Sigmoid colon (tissue), 7 donors: ENCODE measurements around the gene STRBP. TPM values are rescaled to one million over a fixed set of nuclear protein-coding genes. Genes with fewer than 3 reads are reported as not detected.

Experiments
- DNase-seq: peaks from one replicate; pipeline ENCODE4 v3.0.0-alpha.2; 2019
- H3K27ac ChIP-seq, 4 donors: fragments of 200-600 bp; sonication (generic); one replicate each; pipeline ENCODE4 v1.5.1; 2016 to 2019; ENCODE audit warnings: mild to moderate bottlenecking in 1 of 4
- H3K27me3 ChIP-seq, 3 donors: fragments of 200-600 bp; sonication (generic); one replicate each; pipeline ENCODE4 v1.5.1; 2019; ENCODE audit warnings: mild to moderate bottlenecking in 1 of 3
- H3K36me3 ChIP-seq, 4 donors: fragments of 200-600 bp; sonication (generic); one replicate each; pipeline ENCODE4 v1.5.1; 2016 to 2019
- H3K4me1 ChIP-seq, 4 donors: fragments of 200-600 bp; sonication (generic); one replicate each; pipeline ENCODE4 v1.5.1; 2017 to 2019
- H3K4me3 ChIP-seq, 4 donors: fragments of 200-600 bp; sonication (generic); one replicate each; pipeline ENCODE4 v1.5.1; 2017 to 2019; ENCODE audit warnings: mild to moderate bottlenecking in 2 of 4, moderate library complexity in 1 of 4
- H3K9me3 ChIP-seq, 4 donors: fragments of 200-600 bp in 3 of 4; sonication (generic) in 3 of 4; one replicate each; pipeline versions ENCODE4 v1.5.1 to v1.6.1; 2013 to 2019
- CTCF ChIP-seq, 4 experiments: fragments of 450-650 bp in 3 of 4; fragments of 200-600 bp in 1 of 4; IDR thresholded peaks; one replicate each; pipeline ENCODE4 v1.5.1; 2016 to 2019; ENCODE audit warnings: antibody characterized with exemption in 4 of 4, mild to moderate bottlenecking in 3 of 4, moderate library complexity in 2 of 4
- EP300 ChIP-seq, 4 donors: sonication (generic); formaldehyde crosslinking; IDR thresholded peaks; one replicate each; pipeline ENCODE4 v1.6.1; 2017; ENCODE audit warnings: antibody characterized with exemption in 4 of 4
- POLR2A ChIP-seq, 2 donors: fragments of 450-650 bp; IDR thresholded peaks; one replicate each; pipeline ENCODE4 v1.6.1; 2016; ENCODE audit warnings: antibody characterized with exemption in 2 of 2, mild to moderate bottlenecking in 2 of 2, moderate library complexity in 2 of 2
- POLR2AphosphoS5 ChIP-seq, 4 donors: sonication (generic); formaldehyde crosslinking; IDR thresholded peaks; one replicate each; pipeline ENCODE4 v1.6.1; 2017; ENCODE audit warnings: antibody characterized with exemption in 4 of 4
- WGBS, 2 donors: extraction: QIAGEN DNeasy Blood & Tissue Kit; methylation state at CpG; one replicate each; pipeline ENCODE4 v1.1.7; 2013; 5-methylcytosine and 5-hydroxymethylcytosine counted together
- intact Hi-C: fragments of 100-400 bp; cut with DNase I; formaldehyde crosslinking; loops from one replicate; pipeline ENCODE4 v1.15.1; 2023
- polyA plus RNA-seq, 3 donors: library from polyadenylated mRNA; stranded (reverse); fragments of 200-250 nt; gene quantifications; one replicate each; pipeline ENCODE4 v1.2.3, GENCODE V29; 2013
- total RNA-seq, 4 donors: library from RNA; depleted of rRNA; stranded (reverse); fragments of >200 nt; gene quantifications; one replicate each; pipeline ENCODE4 v1.1.0, GENCODE V29; 2016
- donor health status: healthy with polysubstance abuse.
- donor health status: Bipolar disorder and iron deficiency.
- donor health status: healthy.

Gene STRBP
- total and polyA plus RNA-seq, 7 donors, result 13.3 to 32.2 (median 18.0) TPM

DNA sequence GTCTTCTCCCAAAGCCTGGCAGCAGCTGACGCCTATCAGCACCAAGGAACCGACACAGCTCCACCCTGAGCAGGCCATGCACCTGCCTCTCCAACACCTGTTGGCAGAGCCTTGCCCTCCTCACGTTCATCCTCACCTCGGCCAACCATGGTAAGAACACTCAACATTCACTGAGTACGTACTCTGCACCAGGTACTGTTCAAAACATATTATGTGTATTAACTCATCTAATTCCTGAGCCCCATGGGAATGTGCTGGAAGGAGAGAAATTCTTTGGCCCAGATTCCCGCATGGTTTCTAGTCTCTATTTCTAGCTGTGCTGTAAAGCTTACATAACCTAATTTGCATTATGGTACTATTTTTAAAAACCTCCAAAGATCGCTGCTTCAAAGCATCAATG is 148.8 kb downstream of the STRBP start:
- H3K36me3 ChIP-seq, result no peaks in the 10 kb centered on the region
- TF ChIP-seq CTCF (IDR thresholded peaks at IDR 0.05) (no peak), POLR2AphosphoS5 (IDR thresholded peaks at IDR 0.05) (no peak), POLR2A (IDR thresholded peaks at IDR 0.05) (no peak), EP300 (IDR thresholded peaks at IDR 0.05) (no peak)
- WGBS, 2 donors, result 44 to 78% methylated on average over 7 of the region's 7 CpGs
- no peak overlapping the region for H3K4me3 ChIP-seq
- intact Hi-C loops, result no loop called here
- no peak for DNase-seq
- peak overlapping the region in 3 of 4 donors; percentile 61 to 66 (median 63) for H3K27ac ChIP-seq
- peaks cover 0 to 59% (median 49%) of the 10 kb centered on the region in 4 donors for H3K4me1 ChIP-seq
- no peaks in the 10 kb centered on the region for H3K27me3 ChIP-seq
- no peaks in the 10 kb centered on the region for H3K9me3 ChIP-seq

DNA sequence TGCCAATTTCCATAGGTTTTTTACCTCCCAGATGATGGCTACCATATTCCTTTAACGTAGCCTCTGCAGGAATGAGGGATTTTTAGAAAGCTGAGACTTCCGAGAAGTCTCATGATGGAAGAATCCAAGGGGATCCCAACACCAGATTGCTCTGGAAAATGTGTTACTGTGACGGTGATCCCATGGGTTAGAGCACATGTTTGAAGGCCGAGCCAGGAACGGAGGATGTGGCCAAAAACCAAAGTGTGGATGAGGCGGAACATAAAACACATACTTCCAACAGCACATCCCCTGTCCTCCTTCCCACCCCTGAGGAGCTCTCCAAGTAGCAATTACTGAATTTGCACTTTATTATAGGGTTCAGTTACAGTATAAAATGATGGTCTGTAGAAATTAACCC is 152.3 kb downstream of the STRBP start:
- H3K27ac ChIP-seq, result no peak overlapping the region
- H3K4me3 ChIP-seq, result no peak overlapping the region
- TF ChIP-seq POLR2AphosphoS5 (IDR thresholded peaks at IDR 0.05) (no peak), CTCF (IDR thresholded peaks at IDR 0.05) (no peak), POLR2A (IDR thresholded peaks at IDR 0.05) (no peak), EP300 (IDR thresholded peaks at IDR 0.05) (no peak)
- intact Hi-C loops, result no loop called here
- 98% methylated on average over 6 of the region's 6 CpGs for WGBS, 2 donors
- H3K36me3 ChIP-seq, result no peaks in the 10 kb centered on the region
- H3K9me3 ChIP-seq, result no peaks in the 10 kb centered on the region
- H3K4me1 ChIP-seq, result peaks cover 0 to 58% (median 50%) of the 10 kb centered on the region in 4 donors
- H3K27me3 ChIP-seq, result no peaks in the 10 kb centered on the region
- DNase-seq, result no peak

GRCh38 chr9:123115146-123115913 is 153.1 kb downstream of the STRBP start:
- no peak for DNase-seq
- Histone ChIP-seq H3K27me3 (no peaks in the 10 kb centered on the region), H3K4me3 (no peak overlapping the region), H3K4me1 (peaks cover 0 to 51% (median 43%) of the 10 kb centered on the region in 4 donors), H3K9me3 (no peaks in the 10 kb centered on the region), H3K36me3 (peaks cover 0 to 4% (median 0%) of the 10 kb centered on the region in 4 donors), H3K27ac (no peak overlapping the region)
- TF ChIP-seq POLR2AphosphoS5 (IDR thresholded peaks at IDR 0.05), result peak in 1 of 4 donors; percentile 37
- TF ChIP-seq EP300 (IDR thresholded peaks at IDR 0.05), result no peak
- intact Hi-C loops, result no loop called here
- WGBS, 2 donors, result 95 to 96% methylated on average over 16 of the region's 16 CpGs

- H3K9me3 ChIP-seq, result no peaks in the 10 kb centered on the region
- H3K27me3 ChIP-seq, result no peaks in the 10 kb centered on the region
- no peak overlapping the region for H3K27ac ChIP-seq
- H3K36me3 ChIP-seq, result peaks cover 0 to 25% (median 6%) of the 10 kb centered on the region in 4 donors
- peaks cover 0 to 31% (median 28%) of the 10 kb centered on the region in 4 donors for H3K4me1 ChIP-seq
- no peak overlapping the region for H3K4me3 ChIP-seq
- no peak for DNase-seq
- WGBS, 2 donors, result 88% methylated on average over 7 of the region's 7 CpGs
- no peak for TF ChIP-seq POLR2AphosphoS5 (IDR thresholded peaks at IDR 0.05)
- TF ChIP-seq EP300 (IDR thresholded peaks at IDR 0.05), result no peak
- TF ChIP-seq CTCF (IDR thresholded peaks at IDR 0.05), result no peak
- intact Hi-C loops, result no loop called here
Measured at GRCh38 chr9:123113185-123113584, 155.2 kb downstream of the STRBP start.

GRCh38 chr9:123112015-123112975 is 156.1 kb downstream of the STRBP start:
- Histone ChIP-seq H3K27ac (peak overlapping the region in 2 of 4 donors; percentile 1 to 23), H3K4me1 (peaks cover 0 to 22% (median 20%) of the 10 kb centered on the region in 4 donors), H3K27me3 (no peaks in the 10 kb centered on the region), H3K36me3 (peaks cover 0 to 34% (median 9%) of the 10 kb centered on the region in 4 donors), H3K9me3 (no peaks in the 10 kb centered on the region), H3K4me3 (no peak overlapping the region)
- TF ChIP-seq POLR2AphosphoS5 (IDR thresholded peaks at IDR 0.05) (peak in 1 of 4 donors; percentile 28), EP300 (IDR thresholded peaks at IDR 0.05) (no peak)
- no peak for DNase-seq
- WGBS, 2 donors, result 70 to 74% methylated on average over 43 of the region's 43 CpGs
- intact Hi-C loops, result no loop called here
